Epithelial cell of proximal tubule (primary cell): Measurements from ENCODE around the gene KCNG2. TPM values are rescaled to one million over a fixed set of nuclear protein-coding genes. Genes with fewer than 3 reads are reported as not detected.

Experiments
- DNase-seq: peaks from one replicate; pipeline ENCODE4 v3.0.0-alpha.2; 2011; ENCODE audit warnings: low read depth
- H3K4me3 ChIP-seq: 2 replicates; pipeline ENCODE4 v1.5.1; 2011; ENCODE audit warnings: low read depth, mild to moderate bottlenecking, low read length
- CTCF ChIP-seq: conservative IDR thresholded peaks from 2 replicates; pipeline ENCODE4 v1.5.1; 2012; ENCODE audit warnings: low read depth, mild to moderate bottlenecking, low read length
- total RNA-seq: library from RNA; depleted of rRNA; stranded (reverse); fragments of >200 nt; gene quantifications from 2 replicates; pipeline ENCODE4 v1.2.3, GENCODE V29; 2015

The KCNG2 gene
- total RNA-seq, 1 donor from 2014 or later = not detected

GRCh38 chr18:79779700-79780190 is 18.0 kb upstream of the KCNG2 start:
- no peak for TF ChIP-seq CTCF
- no peak for DNase-seq
- no peak overlapping the region for H3K4me3 ChIP-seq

DNA sequence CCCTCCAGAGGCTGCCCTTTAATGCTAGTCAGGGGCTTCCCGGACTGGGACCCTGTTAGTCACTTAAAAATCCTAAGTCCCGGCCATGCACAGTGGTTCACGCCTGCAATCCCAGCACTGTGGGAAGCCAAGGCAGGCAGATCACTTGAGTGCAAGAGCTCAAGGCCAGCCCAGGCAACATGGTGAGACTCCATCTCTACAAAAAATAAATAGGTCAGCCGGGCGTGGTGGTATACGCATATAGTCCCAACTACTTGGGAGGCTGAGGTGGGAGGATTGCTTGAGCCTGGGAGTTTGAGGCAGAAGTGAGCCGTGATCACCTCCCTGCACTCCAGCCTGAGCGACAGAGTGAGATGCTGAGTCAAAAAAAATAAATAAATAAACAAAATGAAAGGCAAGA is 17.2 kb upstream of the KCNG2 start:
- no peak for DNase-seq
- no peak for TF ChIP-seq CTCF
- no peak overlapping the region for H3K4me3 ChIP-seq

DNA sequence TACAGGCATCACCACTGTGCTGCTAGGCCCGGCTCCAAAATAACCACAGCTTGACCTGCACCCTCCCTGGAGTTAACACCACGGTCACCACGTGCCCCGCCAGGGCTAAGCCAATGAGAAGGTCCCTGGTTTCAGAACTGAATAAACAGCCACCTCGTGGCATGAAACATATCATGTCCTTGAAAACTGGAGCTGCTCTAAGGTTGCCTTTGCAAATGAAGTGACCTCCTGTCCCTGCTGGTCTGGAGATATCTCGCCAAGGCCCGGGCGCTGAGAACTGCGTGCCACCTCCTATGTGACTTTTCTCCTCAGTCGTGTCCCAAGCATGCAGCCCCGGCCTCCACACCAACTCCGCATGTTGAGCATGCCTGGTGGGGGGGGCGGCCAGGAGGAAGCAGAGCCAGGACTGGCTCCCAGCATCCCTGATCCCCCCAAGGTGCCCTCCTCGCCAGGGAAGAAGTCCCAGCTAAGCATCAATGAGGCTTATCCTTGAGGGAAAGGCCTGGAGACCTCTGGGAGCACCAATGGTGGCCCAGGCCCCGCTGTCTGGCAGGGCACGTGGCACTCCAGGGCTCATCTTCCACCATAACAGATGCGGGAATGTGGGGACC is 16.3 kb upstream of the KCNG2 start:
- H3K4me3 ChIP-seq = no peak overlapping the region
- DNase-seq = no peak
- no peak for TF ChIP-seq CTCF

- H3K4me3 ChIP-seq = no peak overlapping the region
- TF ChIP-seq CTCF = no peak
- no peak for DNase-seq
Observed at GRCh38 chr18:79782566-79783308, 15.0 kb upstream of the KCNG2 start.

DNA sequence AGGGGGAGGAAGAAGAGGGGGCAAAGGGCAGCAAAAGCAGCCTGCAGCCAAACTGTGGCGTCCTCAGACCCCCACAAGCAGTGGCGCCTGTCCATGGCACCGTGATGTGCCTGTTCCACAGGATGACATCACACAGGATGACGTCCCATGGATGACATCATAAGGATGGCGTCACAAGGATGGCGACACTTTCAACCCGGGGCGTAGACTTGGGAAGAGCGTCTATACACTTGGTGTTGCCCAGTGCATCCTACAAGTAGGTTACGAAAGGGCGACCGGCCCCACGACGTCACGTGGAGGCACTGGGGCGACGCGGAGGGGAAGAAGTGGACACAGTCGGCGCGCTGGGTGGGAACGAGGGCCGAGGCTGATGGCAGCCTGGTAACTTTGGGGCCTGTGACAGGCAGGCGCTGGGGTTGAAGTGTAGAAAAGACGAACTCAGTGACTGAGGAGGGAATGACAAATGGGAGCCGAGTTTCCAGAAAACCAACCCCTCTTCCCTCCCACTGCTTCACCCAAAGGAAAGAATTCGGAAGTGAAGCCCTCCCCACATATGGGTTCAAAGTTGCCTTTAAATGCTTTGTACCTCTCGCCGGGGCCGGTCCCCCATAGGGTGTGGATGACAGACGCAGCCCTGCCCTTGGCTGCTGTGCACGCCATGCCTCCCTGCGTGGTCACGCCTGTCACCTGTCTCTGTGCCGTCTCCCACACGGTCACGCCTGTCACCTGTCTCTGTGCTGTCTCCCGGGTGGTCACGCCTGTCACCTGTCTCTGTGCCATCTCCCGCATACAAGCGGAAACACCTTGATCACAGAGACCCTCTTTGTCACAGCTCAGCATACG is 13.4 kb upstream of the KCNG2 start:
- no peak for TF ChIP-seq CTCF
- DNase-seq = no peak
- H3K4me3 ChIP-seq = peak overlapping the region; percentile 16

DNA sequence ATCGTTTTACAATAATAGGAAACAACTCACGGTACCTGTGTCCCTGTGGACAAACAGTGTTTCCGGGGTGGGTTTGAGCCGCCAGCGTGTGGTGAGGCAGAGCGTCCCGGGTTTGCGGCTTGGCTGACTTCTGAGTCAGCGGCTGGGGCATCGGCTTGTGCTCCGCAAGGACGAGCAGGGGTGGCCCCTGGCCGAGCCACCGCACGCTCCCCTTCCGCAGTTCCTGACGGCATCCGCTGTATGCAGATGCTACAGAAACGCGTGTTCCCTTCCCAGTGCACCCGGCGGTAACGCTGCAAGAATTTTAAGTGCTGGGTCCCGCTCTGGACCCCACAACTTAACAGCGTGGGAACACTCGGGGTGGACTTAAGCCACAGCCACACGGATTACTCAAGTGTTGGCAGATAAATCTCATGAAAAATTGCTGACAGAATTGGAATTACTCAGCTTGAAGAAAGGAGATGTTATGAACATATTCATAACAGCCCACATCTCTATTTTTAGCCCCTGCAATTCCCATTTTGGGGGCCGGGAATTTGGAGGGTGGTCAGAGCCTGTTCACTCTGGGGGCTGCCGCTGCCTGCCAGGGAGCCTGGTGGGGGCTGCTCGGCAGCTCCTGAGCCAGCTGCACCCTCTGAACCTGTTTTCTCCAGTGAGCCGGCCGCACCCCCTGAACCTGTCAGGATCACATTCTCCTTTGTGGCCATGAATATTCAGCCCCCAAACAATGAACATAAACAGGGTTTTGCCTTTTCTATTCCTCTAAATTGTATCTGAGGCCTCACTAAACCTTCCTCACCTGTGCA is 12.6 kb upstream of the KCNG2 start:
- TF ChIP-seq CTCF = no peak
- DNase-seq = no peak
- peak overlapping the region; percentile 16 for H3K4me3 ChIP-seq
